PFSK-1 (cell line): ENCODE results near the gene AGO4.

Source experiments
- POLR2AphosphoS5 ChIP-seq: IDR thresholded peaks from 2 replicates; pipeline ENCODE4 v1.6.1; 2012; ENCODE audit warnings: low read depth, mild to moderate bottlenecking, control low read depth, low read length, moderate library complexity
- REST ChIP-seq, 2 experiments: IDR thresholded peaks; 2 replicates each; pipeline versions ENCODE4 v1.6.1 to v1.8.0; 2011 to 2012; ENCODE audit warnings: low read depth in 2 of 2, low read length in 2 of 2, control low read depth in 1 of 2, inconsistent platforms in 1 of 2, mild to moderate bottlenecking in 1 of 2, moderate library complexity in 1 of 2; ENCODE audit not compliant: insufficient read depth in 1 of 2
- SIN3A ChIP-seq: IDR thresholded peaks from 2 replicates; pipeline ENCODE4 v1.6.1; 2012; ENCODE audit warnings: mild to moderate bottlenecking, low read length, moderate library complexity, borderline replicate concordance; ENCODE audit not compliant: insufficient read depth

- TF ChIP-seq SIN3A (no peak), POLR2AphosphoS5 (no peak), REST (IDR thresholded peaks at IDR 0.05; ENCODE audit: insufficient read depth in 1 of 2, low read depth in 2 of 2, low read length in 2 of 2) (no peak)
Observed at GRCh38 chr1:35885961-35886558, 78.2 kb downstream of the AGO4 start.
